Measurements from ENCODE around the gene DUT. TPM values are rescaled to one million over a fixed set of nuclear protein-coding genes. Genes with fewer than 3 reads are reported as not detected.

Gene DUT
- total RNA-seq, 1 donor, result 70.4 TPM

DNA sequence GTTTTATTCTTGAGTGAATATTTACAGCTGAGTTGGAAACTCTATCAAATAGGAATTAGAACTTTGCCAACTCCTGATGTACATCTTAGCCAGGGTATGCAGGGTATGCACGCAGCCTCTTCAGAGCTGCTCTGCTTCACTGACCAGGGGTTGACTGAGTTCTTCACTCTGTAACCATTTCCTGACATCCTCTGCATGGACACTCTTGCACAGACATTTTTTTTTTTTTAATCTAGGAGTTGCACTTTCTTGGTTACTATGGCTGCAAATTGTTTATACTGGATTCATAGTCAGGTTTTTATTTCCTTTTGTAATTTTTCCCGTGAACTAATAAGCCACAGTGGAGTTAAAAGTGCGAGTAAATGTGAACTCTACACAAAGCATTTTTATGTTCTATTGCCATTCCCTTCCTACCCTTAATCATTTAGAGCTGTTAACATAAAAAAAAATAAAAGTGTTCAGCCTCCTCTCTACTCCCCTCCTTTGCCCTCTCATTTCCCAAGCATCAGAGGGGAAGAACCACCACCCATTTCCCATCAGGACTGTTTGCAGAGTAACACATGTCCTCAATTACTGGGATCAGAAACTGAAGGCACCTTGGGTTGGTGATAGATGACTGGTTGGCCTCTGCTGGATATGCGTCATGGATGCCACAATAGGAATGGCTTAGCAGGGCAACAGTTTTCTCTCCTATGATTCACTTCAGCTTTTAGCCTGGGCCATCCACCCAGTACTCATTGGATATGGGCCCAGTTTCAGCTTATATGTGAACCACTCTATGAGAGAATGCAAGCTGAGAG lies 54.0 kb downstream of the DUT start:
- DNase-seq (ENCODE audit: low read depth), result peak; percentile 99
- TF ChIP-seq, protein P1, sequence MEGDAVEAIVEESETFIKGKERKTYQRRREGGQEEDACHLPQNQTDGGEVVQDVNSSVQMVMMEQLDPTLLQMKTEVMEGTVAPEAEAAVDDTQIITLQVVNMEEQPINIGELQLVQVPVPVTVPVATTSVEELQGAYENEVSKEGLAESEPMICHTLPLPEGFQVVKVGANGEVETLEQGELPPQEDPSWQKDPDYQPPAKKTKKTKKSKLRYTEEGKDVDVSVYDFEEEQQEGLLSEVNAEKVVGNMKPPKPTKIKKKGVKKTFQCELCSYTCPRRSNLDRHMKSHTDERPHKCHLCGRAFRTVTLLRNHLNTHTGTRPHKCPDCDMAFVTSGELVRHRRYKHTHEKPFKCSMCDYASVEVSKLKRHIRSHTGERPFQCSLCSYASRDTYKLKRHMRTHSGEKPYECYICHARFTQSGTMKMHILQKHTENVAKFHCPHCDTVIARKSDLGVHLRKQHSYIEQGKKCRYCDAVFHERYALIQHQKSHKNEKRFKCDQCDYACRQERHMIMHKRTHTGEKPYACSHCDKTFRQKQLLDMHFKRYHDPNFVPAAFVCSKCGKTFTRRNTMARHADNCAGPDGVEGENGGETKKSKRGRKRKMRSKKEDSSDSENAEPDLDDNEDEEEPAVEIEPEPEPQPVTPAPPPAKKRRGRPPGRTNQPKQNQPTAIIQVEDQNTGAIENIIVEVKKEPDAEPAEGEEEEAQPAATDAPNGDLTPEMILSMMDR (IDR thresholded peaks at IDR 0.05; ENCODE audit: insufficient read depth, low read length), result no peak
- no peak overlapping the region for H3K4me3 ChIP-seq (ENCODE audit: low read depth, low read length)

DNA sequence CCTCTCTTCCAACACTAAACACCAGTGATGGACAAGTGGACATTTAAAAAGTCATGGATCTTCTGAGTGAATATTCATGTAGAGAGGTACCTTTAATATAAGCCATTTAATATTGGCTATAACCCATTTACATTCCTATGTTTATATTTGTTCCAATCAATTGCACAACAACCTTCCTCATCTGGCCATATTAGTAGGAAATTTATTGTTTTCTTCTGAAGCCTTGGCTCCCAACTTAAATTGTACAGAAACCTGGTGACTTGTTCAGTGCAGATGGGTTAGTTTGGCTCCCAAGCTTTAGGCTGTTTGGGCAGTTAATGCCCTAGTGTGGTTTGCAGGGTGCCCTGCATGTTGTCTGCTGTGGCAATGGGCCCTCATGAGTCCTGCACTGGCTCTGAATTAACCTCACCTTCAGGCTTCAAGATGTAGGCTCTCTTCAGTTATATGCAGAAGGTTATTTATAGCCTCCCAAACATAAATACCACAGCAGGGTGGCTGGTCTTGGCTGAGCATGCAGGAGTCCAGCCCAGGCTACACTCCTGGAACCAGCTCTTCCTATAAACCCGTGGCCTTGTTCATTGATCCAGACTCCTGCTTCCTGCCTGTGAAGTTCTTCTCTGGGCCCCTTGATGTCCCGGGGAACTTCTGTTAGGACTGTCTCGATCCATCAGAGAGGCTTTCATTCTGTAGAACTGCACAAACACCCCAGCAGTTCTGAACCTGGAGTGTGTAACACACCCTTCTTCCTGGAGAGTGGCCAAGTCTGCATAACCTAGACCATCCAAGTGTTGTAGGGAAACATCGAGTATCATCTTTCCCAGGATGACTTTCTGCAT lies 57.0 kb downstream of the DUT start:
- H3K4me3 ChIP-seq (ENCODE audit: low read depth, low read length), result no peak overlapping the region
- peak; percentile 75 for DNase-seq (ENCODE audit: low read depth)
- TF ChIP-seq, protein P1 (IDR thresholded peaks at IDR 0.05; ENCODE audit: insufficient read depth, low read length), result no peak

DNA sequence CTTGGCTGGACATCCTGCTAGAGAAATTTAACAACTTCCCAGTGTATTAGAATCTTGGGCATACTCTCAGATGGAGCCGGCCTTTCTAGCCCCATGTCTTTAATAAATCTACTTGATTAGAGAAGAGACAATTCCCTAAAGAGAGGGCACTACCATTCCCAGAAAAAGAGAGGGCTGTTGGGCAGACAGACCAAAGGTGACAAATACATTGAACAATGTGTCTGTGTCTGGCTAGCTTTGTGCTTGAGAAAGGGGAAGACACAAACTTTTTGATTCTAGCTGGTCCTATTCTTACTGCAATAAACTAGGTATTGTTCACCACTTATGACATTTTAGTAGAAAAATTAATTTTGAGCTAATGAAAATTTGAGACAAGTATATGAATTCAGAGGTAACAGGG lies 57.7 kb downstream of the DUT start:
- TF ChIP-seq, protein P1 (IDR thresholded peaks at IDR 0.05; ENCODE audit: insufficient read depth, low read length), result no peak
- DNase-seq (ENCODE audit: low read depth), result no peak
- no peak overlapping the region for H3K4me3 ChIP-seq (ENCODE audit: low read depth, low read length)

DNA sequence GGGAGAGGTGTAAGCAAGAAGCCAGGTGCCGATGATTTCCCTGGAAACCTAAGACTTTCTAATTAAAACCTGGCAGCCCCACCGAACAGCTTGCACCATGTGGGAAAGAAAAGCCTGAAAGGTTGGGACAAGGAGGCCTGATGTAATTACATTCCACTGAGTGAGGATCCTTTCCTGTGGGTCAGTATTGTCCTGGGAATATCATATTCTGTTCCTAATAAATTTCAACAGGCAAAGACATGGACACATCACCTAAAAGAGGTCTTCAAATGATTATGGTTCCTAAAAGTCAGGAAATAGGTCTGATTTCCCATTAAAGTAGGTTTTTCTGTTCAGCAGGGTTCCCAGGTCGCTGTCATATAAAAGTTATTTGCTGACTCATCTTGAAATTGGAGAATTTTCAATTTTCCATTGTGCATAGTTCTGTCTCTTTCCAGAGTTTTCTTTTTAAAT lies 58.5 kb downstream of the DUT start:
- no peak overlapping the region for H3K4me3 ChIP-seq (ENCODE audit: low read depth, low read length)
- peak; percentile 88 for DNase-seq (ENCODE audit: low read depth)
- TF ChIP-seq, protein P1 (IDR thresholded peaks at IDR 0.05; ENCODE audit: insufficient read depth, low read length), result no peak

DNA sequence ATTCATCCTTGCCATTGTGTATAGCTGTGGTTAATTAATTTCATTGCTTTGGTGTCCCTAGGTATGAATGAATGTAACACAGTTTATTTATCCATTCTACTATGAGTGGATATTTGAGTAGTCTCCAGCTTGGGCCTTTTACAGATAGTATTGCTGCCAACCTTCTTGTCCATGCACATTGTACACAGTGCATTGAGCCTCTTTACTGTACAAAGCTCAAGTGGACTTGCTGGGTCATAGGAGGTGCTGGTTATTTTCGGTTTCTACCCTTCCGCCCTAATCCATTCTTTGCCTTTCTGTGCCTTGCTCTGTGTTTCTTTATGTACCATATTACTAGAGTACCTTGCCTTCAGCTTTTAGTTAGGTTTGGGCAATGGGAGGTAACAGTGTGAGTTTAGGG lies 60.7 kb downstream of the DUT start:
- no peak overlapping the region for H3K4me3 ChIP-seq (ENCODE audit: low read depth, low read length)
- TF ChIP-seq, protein P1 (IDR thresholded peaks at IDR 0.05; ENCODE audit: insufficient read depth, low read length), result no peak
- DNase-seq (ENCODE audit: low read depth), result peak; percentile 57

DNA sequence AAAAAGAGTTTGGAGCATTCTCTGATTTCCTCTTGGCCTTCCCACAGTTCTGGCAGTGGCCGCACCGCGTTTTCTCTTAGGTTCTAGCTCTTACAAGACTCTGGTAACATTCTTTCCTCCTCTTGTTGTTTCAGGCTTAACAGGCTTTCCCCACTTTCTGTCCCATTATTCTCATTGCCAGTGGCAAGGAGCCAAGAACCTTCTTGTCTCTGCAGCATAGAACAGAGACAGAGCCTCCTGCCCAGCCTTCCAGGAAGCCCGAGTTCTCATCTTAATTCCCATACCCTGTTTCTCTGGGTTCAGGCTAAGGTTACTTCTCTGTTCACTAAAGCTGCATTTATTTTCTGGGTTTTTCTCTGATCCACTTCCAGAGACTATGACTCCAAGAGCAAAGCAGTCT lies 61.1 kb downstream of the DUT start:
- TF ChIP-seq, protein P1 (IDR thresholded peaks at IDR 0.05; ENCODE audit: insufficient read depth, low read length), result no peak
- no peak overlapping the region for H3K4me3 ChIP-seq (ENCODE audit: low read depth, low read length)
- DNase-seq (ENCODE audit: low read depth), result peak; percentile 96

Small RNA genes lying within 50 kb of the gene (small RNA-seq; reads per million reads assigned to genes)
- not detected for gene RF00019

Other genes starting within 250 kb of the DUT start
- gene SLC24A5, start 210.4 kb upstream of the DUT start, total RNA-seq (ENCODE audit: low replicate concordance), result not detected in 2 replicates
- gene MYEF2, start 153.1 kb upstream of the DUT start, total RNA-seq (ENCODE audit: low replicate concordance), result 5.1 and 6.5 TPM in 2 replicates
- gene CTXN2, start 139.8 kb upstream of the DUT start, total RNA-seq (ENCODE audit: low replicate concordance), result not detected in 2 replicates
- under 0.01 TPM in 1 of 2 replicates, not detected in the other for gene SLC12A1, start 125.1 kb upstream of the DUT start, total RNA-seq (ENCODE audit: low replicate concordance)

Data from fibroblast of the aortic adventitia (primary cell).